HG02970 (cell line): ENCODE data around the gene LYPD1.

ENCODE experiments used
- ATAC-seq: cut with Tn5 transposase; IDR thresholded peaks from one replicate; pipeline ENCODE4 v1.9.1; 2021; ENCODE audit warnings: mild to moderate bottlenecking, moderate library complexity, moderate number of reproducible peaks; ENCODE audit not compliant: unreplicated experiment, low FRiP score

LYPD1 gene

GRCh38 chr2:132668987-132669907 is 758 bp downstream of the LYPD1 start:
- ATAC-seq = no peak

- no peak for ATAC-seq
These were observed 1.7 kb downstream of the LYPD1 start for GRCh38 chr2:132668189-132668823.

DNA sequence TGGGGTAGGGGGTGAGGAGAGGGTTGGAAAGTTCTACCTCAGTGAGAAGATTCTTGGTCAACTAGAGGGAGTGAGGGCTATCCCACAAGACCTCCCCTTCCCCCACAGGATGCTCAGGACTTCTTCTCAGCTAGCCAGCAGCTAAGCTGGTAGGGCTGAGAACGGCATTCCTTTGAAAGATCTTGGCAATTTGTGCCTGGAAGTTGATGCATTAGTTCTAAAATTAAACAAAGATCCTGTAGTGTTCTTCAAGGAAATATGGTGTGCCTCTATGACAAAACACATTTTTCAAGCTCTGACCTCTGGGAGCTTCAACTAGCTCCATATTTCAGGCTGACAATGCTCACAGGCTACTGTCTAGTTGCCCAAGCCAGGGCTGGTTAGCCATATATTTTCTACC is 2.3 kb downstream of the LYPD1 start:
- ATAC-seq = no peak

- no peak for ATAC-seq
These were observed 4.4 kb downstream of the LYPD1 start for GRCh38 chr2:132665401-132666140.

DNA sequence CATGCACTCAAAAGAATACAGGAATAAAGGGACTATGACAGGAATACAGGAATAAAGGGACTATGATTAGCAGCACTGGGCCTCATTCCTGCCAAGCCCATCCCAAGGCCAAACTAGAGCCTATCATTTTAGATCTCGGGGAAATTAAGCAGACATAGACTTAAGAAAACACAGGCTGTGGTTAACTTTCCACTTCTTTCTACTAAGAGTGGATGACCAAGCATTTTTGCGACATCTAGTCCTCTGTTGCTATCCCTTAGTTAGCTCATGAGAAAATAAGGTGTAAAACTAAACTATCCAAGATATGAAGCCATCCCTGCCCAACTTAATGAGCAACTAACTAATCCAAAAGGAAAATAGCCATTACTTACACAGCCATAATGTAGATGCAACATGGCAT is 5.9 kb downstream of the LYPD1 start:
- ATAC-seq = no peak

GRCh38 chr2:132662732-132663131 is 7.3 kb downstream of the LYPD1 start:
- ATAC-seq = no peak

DNA sequence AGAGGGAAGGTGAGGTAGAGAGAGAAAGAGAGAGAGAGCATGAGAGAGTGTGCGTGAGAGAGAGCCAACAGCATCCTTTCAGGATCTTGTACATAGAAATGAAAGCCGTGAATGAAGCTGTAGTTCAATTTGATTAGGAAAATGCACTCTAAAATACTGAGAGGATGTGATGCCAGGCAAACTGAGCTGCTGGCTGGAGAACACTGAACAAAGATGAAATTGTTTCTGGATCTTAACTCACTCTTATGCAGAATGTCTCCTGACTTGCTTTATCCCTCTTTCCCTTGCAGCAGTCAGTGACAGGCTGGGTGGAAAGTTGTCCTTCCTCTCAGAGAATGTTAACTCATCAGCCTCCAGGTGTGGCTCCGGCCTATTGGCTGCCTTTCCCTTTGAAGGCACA is 10.7 kb downstream of the LYPD1 start:
- no peak for ATAC-seq

GRCh38 chr2:132656266-132656975 is 13.6 kb downstream of the LYPD1 start:
- ATAC-seq = no peak

- ATAC-seq = no peak
These were observed 15.0 kb downstream of the LYPD1 start for GRCh38 chr2:132654968-132655367.

DNA sequence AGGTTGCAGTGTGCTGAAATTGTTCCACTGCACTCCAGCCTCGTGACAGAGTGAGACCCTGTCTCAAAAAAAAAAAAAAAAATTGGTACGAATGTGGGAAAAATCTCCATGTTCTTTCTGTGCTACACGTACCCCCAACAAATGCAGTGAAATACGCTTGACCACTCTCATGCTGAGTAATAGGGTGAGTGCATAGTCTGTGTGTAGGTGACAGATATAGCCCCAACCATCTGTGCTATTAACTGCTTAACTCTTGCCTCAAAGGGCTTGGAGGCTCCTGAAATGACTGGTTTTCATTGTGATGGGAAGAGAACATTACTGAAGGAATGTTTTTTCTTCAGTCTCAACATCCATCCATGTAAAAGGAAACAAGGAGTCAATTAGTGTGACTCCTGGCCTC is 15.7 kb downstream of the LYPD1 start:
- ATAC-seq = no peak

DNA sequence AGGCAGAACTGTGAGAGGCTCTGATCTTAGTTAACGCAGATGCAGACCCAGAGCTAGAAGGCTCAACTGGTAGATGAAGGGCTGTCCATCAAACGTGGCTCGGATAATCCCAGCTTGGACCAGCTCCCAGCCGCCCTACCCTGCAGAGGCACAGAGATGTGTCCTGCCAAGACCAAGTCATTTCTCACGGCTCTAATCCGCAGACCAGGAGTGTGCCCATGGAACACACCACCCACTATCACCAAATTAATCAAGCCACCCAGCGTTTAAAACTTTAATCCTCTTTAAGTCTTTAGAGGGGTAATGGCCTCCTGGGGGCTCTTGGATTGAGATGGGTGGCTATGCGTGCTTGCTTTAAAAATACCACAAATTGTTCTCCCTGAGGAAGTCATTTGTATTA is 17.5 kb downstream of the LYPD1 start:
- no peak for ATAC-seq

DNA sequence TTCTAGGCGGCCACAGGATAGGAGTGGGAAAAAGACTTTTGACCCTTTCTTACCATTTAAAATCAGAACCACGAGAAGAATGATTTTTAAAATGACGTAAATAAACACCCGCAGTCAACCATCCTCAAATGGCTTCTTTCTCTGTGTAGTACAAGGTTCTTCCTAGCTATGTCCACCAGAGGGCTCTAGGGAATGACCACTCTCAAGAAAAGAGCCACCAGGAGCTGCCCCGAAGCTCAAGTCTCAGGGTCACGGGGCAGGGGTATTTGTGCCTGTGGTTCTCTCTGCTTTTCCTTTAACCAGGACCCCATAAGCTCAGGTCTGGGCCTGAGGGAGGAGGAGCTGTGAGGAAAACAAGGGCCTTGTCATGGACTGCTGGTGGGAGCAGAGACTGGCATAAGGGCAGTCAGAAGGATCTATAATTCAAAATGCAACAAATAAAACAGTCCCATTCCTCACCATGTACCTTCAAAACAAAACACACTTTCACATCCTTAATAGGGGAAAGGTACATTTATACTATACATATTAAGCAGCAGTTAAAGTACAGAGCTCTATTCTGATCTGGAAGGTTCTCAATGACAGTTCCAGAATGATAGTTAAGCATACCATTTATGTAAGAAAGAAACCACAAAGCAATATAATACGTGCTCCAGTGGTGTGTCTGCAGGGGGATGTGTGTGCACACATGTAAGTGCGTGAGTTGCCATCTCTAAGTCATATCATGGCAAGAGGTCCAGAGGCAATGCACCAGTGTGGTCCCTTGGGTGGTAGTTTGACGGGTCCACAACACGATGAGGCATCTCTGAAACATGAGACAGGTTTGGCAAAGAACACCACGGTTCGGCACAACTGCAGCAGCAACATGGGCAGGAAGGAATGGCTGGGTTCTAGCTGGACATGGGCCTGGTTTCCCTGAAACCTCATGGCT is 18.6 kb downstream of the LYPD1 start:
- ATAC-seq = no peak

DNA sequence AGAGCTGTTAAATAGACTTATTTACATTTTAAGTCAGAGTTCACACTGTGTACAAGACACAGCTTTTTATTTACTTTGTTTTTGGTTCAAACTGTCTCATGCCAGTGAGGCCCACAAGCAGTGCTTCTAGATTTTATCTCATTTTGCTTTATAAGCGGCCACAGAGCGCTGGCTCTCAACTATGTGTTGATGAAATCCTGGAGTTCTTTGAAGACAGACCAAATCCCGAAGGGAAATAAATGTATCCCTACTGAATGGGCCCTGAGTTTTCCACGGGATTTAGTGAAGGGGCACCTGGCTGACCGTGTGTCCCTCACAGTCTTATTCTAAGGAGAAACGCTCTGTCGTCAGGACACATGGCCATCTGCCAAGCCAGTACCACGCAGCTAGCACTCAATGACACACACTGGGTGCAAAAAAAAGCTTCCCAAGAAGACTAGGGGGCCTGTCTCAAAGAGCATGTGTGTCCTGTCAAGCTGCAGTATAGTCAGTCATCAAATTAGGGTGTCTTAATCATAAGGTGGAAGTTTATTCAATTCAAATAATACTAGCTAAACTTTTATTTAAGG is 23.4 kb downstream of the LYPD1 start:
- no peak for ATAC-seq

DNA sequence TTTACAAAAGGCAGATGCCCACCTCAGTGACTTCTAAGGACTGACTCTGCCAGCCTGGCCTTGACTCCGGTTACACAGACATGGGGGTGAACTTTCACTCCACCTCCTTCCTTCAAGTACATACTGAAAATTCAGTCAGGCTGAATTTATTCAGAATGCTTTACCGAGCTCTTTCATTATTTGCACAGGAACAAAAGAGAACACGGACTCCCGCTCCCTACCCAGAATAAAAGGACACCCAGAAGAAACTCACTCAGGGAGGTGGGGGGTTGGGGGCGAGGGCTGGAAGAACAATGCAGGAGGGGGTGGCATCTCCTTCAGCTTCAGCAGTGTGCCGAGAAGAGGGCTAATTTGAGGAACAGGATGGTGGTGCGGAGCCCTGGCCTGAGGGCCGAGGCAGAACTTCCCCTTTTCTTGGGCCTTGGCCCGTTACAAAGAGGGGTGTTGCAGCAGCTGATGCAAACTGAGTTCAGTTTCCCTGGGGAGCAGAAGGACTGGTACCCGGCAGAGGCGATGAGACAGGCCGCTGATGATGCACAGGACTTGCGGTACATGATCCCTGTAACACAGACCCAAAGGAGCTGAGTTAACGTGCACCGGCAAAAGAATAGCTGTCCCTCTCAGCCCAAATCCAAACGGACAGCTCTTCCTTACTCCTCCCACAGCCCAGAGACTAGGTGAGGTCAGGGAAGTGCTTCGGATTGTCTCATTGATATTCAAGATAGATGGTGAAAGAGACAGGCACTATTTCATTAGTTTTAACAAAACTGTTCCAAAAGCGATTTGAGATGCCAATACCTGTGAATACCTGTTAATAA is 24.1 kb downstream of the LYPD1 start:
- ATAC-seq = no peak

GRCh38 chr2:132645176-132645575 is 24.8 kb downstream of the LYPD1 start:
- ATAC-seq = no peak

DNA sequence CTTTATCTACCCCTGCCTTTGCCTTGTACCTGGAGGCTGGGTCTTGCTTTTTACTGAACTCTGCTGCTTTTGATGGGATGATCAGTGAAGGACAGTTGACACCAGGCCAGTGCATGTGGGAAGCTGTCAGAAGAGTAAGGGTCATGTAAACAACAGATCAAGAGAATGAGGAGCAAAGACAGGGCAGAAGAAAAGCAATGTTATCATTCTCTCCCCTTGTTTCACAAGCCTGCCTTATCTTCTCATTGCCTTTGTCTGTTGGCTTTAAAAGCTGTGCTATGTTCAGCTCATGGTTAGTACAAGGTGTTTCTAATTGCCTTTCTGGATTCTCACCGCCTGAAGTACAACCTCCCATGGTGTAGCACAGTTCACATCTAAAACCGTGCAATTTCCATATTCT is 27.6 kb downstream of the LYPD1 start:
- no peak for ATAC-seq

DNA sequence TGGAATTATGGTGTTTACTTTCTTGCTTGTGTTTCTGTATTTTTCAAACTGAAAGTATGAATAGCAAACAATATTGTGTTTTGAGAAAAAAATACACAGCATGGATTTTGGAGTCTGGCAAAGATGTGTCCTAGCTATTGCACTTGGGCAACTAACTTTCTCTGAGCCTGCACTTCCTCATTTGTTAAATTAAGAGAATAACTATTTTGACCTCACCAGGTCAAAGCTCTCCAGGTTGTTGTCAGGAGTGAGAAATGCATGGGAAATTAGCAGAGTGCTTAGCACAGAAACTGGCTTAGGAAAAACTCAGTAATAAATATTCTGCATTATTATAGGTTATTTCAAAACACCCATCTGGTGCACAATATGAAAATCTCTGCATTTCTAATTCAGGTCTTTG is 28.2 kb downstream of the LYPD1 start:
- no peak for ATAC-seq

DNA sequence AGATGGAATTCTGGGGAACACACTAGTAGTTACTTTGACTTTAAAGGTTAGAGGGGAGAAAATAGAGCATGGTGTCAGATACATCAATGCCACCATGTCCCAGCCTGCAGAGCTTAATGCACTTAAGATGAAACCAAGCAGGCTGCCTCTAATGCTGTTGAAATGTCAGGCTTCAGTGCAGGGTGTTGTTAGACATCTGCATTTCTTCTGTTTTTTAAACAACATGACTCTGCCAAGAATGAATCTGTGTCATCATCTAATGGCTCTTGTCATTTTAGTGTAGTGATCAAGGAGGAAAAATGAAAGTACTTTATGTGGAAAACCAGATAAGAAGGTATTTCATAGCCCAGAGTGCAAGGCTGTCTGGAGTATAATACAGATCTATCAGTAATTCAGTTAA is 29.9 kb downstream of the LYPD1 start:
- no peak for ATAC-seq
